ENCODE measurements around the gene SLC51B. TPM values are rescaled to one million over a fixed set of nuclear protein-coding genes. Genes with fewer than 3 reads are reported as not detected.
"Not testable (repeated sequence)": the region's sequence is repeated elsewhere in the genome, so short reads cannot be mapped to it uniquely, and the experiment has no call there.

Gene SLC51B
- total RNA-seq, 2 experiments from 2014 or later = not detected

GRCh38 chr15:65092911-65093792 is 48.0 kb downstream of the SLC51B start:
- H3K27ac Mint-ChIP-seq = no peak overlapping the region
- H3K9me3 Mint-ChIP-seq = no peaks in the 10 kb centered on the region
- POLR2A ChIA-PET = no interaction called here
- H3K4me3 Mint-ChIP-seq = no peak overlapping the region
- H3K27me3 Mint-ChIP-seq = no peaks in the 10 kb centered on the region
- H3K4me1 Mint-ChIP-seq = no peaks in the 10 kb centered on the region
- DNase-seq = no peak
- CTCF ChIA-PET = interaction anchor here (1.0 kb wide), 1 partner anchor 15 kb away, joined by 3 read pairs; no protein-coding TSS in a partner anchor
- H3K36me3 Mint-ChIP-seq (ENCODE audit: low read depth) = no peaks in the 10 kb centered on the region

DNA sequence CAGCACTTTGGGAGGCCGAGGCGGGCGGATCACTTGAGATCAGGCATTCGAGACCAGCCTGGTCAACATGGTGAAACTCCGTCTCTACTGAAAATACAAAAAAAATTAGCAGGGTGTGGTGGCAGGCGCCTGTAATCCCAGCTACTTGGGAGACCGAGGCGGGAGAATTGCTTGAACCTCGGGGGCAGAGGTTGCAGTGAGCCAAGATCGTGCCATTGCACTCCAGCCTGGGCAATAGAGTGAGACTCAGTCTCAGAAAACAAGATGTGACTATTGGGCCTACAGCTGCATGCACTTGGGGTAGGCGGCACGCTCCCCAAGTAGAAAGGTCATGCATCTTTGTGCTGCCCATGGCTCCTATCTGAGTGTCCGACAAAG is 48.6 kb downstream of the SLC51B start:
- peak overlapping the region; percentile 20 for H3K27ac Mint-ChIP-seq
- H3K4me3 Mint-ChIP-seq; H3K36me3 Mint-ChIP-seq (ENCODE audit: low read depth); CTCF ChIA-PET; H3K27me3 Mint-ChIP-seq; DNase-seq; H3K9me3 Mint-ChIP-seq; POLR2A ChIA-PET; H3K4me1 Mint-ChIP-seq: not testable (repeated sequence)

GRCh38 chr15:65094294-65094995 is 49.3 kb downstream of the SLC51B start:
- CTCF ChIA-PET = no interaction called here
- POLR2A ChIA-PET = no interaction called here
- no peak for DNase-seq

GRCh38 chr15:65095011-65095746 is 50.0 kb downstream of the SLC51B start:
- Mint-ChIP-seq H3K4me1 (no peaks in the 10 kb centered on the region), H3K27ac (no peak overlapping the region), H3K36me3 (ENCODE audit: low read depth) (peaks cover 3% of the 10 kb centered on the region), H3K4me3 (no peak overlapping the region), H3K9me3 (no peaks in the 10 kb centered on the region), H3K27me3 (no peaks in the 10 kb centered on the region)
- DNase-seq = no peak
- ChIA-PET POLR2A (no interaction called here), CTCF (interaction anchor here (0.8 to 1.2 kb wide), 2 partner anchors 16 to 40 kb away, joined by 3 to 4 read pairs; no protein-coding TSS in a partner anchor)

More at GRCh38 chr15:65094294-65094995, 49.3 kb downstream of the SLC51B start:
- H3K27me3 Mint-ChIP-seq = no peaks in the 10 kb centered on the region
- peaks cover 3% of the 10 kb centered on the region for H3K36me3 Mint-ChIP-seq (ENCODE audit: low read depth)
- no peaks in the 10 kb centered on the region for H3K9me3 Mint-ChIP-seq
- H3K4me3 Mint-ChIP-seq = no peak overlapping the region
- no peaks in the 10 kb centered on the region for H3K4me1 Mint-ChIP-seq
- peak overlapping the region; percentile 43 for H3K27ac Mint-ChIP-seq

DNA sequence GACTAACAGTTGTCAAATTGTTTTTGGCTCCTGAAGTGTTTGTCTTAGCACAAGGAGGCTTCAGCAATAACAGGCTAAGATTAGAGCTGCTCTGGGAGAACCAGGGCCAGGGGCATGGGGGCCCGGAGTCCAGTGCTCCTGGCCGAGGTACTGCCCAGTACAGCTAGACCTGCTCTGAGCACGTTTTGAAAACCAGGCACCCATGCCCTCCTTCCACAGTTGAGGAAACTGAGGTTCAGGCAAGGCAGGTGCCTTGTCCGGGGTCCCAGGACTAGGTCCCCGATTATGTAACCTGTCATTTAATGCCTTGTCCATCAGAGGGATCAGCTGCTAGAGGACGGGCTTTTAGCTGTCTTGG is 50.5 kb downstream of the SLC51B start:
- H3K9me3 Mint-ChIP-seq = no peaks in the 10 kb centered on the region
- no peaks in the 10 kb centered on the region for H3K4me1 Mint-ChIP-seq
- no peak overlapping the region for H3K27ac Mint-ChIP-seq
- POLR2A ChIA-PET = no interaction called here
- H3K36me3 Mint-ChIP-seq (ENCODE audit: low read depth) = peaks cover 3% of the 10 kb centered on the region
- CTCF ChIA-PET = interaction anchor here (0.8 to 1.2 kb wide), 2 partner anchors 16 to 41 kb away, joined by 3 to 4 read pairs; no protein-coding TSS in a partner anchor
- no peak for DNase-seq
- H3K27me3 Mint-ChIP-seq = no peaks in the 10 kb centered on the region
- H3K4me3 Mint-ChIP-seq = no peak overlapping the region

DNA sequence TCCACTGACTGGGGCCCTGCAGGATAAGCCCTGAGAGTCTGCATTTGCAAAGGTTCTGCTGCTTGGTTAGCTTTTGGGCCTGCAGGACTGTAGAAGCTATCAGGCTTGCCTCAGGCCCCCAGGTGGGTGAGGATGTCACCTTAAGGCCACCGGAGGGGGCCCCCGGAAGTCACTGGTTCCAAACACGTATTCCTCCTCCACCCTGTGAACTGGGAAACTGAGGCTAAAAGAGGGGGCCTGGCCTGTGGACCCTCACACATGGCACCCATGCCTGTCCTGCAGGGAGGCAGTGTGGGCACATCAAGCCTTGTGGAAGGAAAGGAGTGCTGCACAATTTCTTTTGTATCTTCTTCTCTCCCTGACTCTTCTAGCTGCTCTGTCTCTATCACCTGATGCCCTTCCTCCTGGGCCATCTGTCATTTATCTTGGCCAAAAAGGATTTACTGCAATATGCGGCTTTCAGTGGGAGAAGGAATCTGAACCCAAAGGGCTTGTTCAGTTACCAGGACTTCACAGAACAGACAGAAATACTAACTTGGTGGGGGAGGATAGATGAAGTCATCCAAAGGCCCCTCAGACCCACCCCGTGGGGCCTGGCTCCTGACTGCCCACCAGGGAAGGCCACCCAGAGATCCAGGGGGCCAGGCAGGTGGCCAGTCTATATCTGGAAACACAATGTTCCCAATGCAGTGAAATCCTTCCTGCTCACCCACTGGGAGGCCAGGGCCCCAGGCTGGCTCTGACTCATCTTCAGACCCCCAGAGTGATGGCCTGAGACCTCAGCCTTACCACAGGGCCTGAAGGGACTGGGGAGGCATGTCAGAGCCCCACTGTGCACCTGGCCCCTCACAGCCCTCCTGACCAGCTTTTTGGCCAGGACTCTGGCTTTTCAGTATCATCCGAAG is 51.5 kb downstream of the SLC51B start:
- DNase-seq = no peak
- H3K36me3 Mint-ChIP-seq (ENCODE audit: low read depth) = peaks cover 5% of the 10 kb centered on the region
- H3K9me3 Mint-ChIP-seq = no peaks in the 10 kb centered on the region
- H3K27ac Mint-ChIP-seq = no peak overlapping the region
- no peaks in the 10 kb centered on the region for H3K27me3 Mint-ChIP-seq
- POLR2A ChIA-PET = no interaction called here
- H3K4me3 Mint-ChIP-seq = no peak overlapping the region
- CTCF ChIA-PET = interaction anchor here (1.2 kb wide), 1 partner anchor 42 kb away, joined by 4 read pairs; no protein-coding TSS in a partner anchor
- peaks cover 1% of the 10 kb centered on the region for H3K4me1 Mint-ChIP-seq

GRCh38 chr15:65097651-65098263 is 52.6 kb downstream of the SLC51B start:
- H3K27me3 Mint-ChIP-seq = no peaks in the 10 kb centered on the region
- peaks cover 6% of the 10 kb centered on the region for H3K36me3 Mint-ChIP-seq (ENCODE audit: low read depth)
- ChIA-PET CTCF (no interaction called here), POLR2A (no interaction called here)
- H3K4me3 Mint-ChIP-seq = no peak overlapping the region
- DNase-seq = no peak
- H3K4me1 Mint-ChIP-seq = peaks cover 1% of the 10 kb centered on the region
- H3K27ac Mint-ChIP-seq = no peak overlapping the region
- no peaks in the 10 kb centered on the region for H3K9me3 Mint-ChIP-seq

DNA sequence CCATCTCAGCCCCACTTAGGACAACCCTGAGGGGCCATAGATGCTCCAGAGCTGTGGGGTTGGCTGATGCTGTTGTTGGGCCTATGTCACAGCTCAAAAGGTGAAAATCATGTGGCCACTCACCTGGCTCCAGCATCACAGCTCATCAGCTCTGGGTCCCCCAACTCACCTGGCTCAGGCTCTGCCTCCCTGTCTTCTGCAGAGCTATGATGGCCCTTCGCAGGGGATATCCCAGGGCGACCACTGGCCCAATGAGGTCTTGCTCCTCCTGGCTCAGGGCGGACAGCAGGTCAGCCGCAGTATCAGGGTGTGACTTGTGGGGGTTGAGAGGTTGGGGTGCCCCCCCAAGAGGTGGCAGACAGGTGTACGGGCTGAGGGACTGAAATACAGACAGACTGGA is 54.1 kb downstream of the SLC51B start:
- Mint-ChIP-seq H3K27me3 (no peaks in the 10 kb centered on the region), H3K36me3 (ENCODE audit: low read depth) (peaks cover 6% of the 10 kb centered on the region), H3K9me3 (no peaks in the 10 kb centered on the region), H3K4me1 (peaks cover 1% of the 10 kb centered on the region), H3K27ac (no peak overlapping the region), H3K4me3 (no peak overlapping the region)
- ChIA-PET POLR2A (no interaction called here), CTCF (no interaction called here)
- DNase-seq = no peak

GRCh38 chr15:65099801-65100200 is 54.6 kb downstream of the SLC51B start:
- DNase-seq; H3K4me1 Mint-ChIP-seq; H3K36me3 Mint-ChIP-seq (ENCODE audit: low read depth); H3K4me3 Mint-ChIP-seq; H3K27ac Mint-ChIP-seq; POLR2A ChIA-PET; CTCF ChIA-PET; H3K9me3 Mint-ChIP-seq; H3K27me3 Mint-ChIP-seq: not testable (repeated sequence)

DNA sequence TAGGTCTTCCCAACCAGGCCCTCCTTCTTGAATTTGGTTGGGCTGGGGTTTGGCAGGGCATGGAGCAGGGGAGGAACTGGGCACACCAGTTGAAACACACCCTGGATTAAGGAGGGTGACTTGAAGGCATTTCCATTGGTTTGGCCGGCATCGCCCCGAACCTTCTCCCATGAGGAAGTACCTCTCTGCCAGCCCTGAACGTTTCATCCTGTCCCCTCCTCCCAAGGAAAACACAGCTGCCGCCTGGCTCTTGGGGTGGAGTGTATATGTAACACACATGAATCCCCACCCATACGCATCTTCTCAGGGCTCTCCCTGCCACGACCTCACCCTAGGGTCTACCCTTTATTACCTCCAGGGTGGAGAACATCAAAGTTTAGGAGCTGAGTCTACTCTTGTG is 55.3 kb downstream of the SLC51B start:
- no peak overlapping the region for H3K4me3 Mint-ChIP-seq
- peaks cover 1% of the 10 kb centered on the region for H3K4me1 Mint-ChIP-seq
- H3K27me3 Mint-ChIP-seq = no peaks in the 10 kb centered on the region
- no peak overlapping the region for H3K27ac Mint-ChIP-seq
- H3K9me3 Mint-ChIP-seq = no peaks in the 10 kb centered on the region
- H3K36me3 Mint-ChIP-seq (ENCODE audit: low read depth) = peaks cover 8% of the 10 kb centered on the region
- no peak for DNase-seq
- CTCF ChIA-PET = no interaction called here
- POLR2A ChIA-PET = no interaction called here

DNA sequence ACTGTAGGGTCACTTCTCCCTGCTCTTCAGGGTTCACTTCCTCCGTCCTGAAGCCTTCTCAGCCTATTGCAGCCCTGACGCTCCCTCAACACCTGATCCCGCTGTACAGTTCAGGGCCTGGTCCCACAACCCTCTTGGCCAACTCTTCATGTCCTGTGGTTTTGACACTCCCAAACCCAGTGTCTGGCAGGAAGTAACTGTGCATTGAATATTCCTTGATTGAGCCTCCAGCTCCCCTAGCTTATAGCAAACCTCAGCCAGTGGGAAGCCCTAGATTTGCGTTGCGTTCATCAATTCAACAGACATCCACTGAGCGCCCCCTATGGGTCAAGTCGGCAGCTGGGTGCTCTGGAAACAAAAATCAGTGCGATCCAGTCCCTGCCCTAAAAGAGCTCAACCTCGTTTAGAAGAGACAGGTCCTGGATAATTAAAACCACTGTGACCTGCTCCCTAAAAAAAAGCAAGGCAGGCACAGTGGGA is 56.3 kb downstream of the SLC51B start:
- DNase-seq = peak; percentile 63
- Mint-ChIP-seq H3K27ac (peak overlapping the region; percentile 42), H3K27me3 (no peaks in the 10 kb centered on the region), H3K36me3 (ENCODE audit: low read depth) (peaks cover 11% of the 10 kb centered on the region), H3K4me1 (peaks cover 2% of the 10 kb centered on the region), H3K4me3 (no peak overlapping the region), H3K9me3 (no peaks in the 10 kb centered on the region)
- POLR2A ChIA-PET = no interaction called here
- CTCF ChIA-PET = interaction anchor here (0.6 to 2.0 kb wide), 8 partner anchors 10 to 68 kb away, joined by 3 to 8 read pairs (median 3); partner anchors contain the start of gene UBAP1L
